GM18505 (cell line): Measurements from ENCODE around the gene FEV.

ENCODE experiments used
- ATAC-seq: cut with Tn5 transposase; IDR thresholded peaks from one replicate; pipeline ENCODE4 v1.9.1; 2021; ENCODE audit not compliant: unreplicated experiment
- POLR2A ChIP-seq: IDR thresholded peaks from 4 replicates; pipeline ENCODE4 v1.6.1; 2011; ENCODE audit warnings: borderline replicate concordance; ENCODE audit not compliant: insufficient read depth, insufficient read length; ENCODE audit errors: extremely low read depth

FEV gene

DNA sequence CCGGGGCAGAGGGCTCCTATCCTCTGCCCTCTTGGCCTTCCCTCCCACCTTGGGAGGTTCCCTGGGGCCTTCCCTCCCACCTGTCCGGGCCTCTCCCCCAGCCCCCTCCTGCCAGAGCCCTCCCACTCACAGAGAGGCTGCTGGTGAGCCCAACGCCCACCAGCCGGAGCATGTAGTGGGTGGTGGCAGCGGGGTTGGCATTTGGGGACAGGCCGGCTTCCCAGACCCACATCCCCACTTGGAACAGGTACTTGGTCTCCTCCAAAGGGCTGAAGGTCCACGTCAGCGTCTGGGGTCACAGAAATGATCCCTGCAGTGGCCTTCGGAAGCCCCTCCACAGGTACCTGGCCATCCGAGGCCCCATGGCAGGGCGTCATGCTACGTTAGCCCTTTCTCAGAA is 37.1 kb upstream of the FEV start:
- no peak for ATAC-seq
- no peak for TF ChIP-seq POLR2A

DNA sequence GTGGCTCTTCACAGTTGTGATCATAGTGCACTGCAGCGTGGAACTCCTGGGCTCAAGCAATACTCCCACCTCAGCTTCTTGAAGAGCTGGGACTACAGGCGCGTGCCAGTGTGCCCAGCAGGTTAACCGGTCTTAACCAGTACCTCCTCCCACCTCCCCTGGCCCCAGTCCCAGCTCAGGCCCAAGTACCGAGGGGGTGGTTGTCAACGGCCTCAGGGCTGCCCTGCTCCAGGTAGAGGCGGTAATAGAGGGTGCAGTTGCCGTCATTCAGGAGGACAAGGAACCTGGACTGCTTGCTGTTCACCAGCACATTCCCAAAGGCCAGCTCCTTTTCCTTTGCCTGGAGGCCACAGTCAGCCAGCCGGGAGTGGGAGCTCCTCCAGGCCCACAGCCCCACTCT is 36.6 kb upstream of the FEV start:
- no peak for ATAC-seq
- no peak for TF ChIP-seq POLR2A

- ATAC-seq: no peak
- TF ChIP-seq POLR2A: no peak
These were observed 35.8 kb upstream of the FEV start for GRCh38 chr2:219020604-219021365.

- no peak for ATAC-seq
- TF ChIP-seq POLR2A: no peak
These were observed 34.5 kb upstream of the FEV start for GRCh38 chr2:219019436-219019835.

GRCh38 chr2:219018726-219019125 is 33.7 kb upstream of the FEV start:
- ATAC-seq: no peak
- TF ChIP-seq POLR2A: no peak

- no peak for TF ChIP-seq POLR2A
- no peak for ATAC-seq
These were observed 33.3 kb upstream of the FEV start for GRCh38 chr2:219018286-219018685.

DNA sequence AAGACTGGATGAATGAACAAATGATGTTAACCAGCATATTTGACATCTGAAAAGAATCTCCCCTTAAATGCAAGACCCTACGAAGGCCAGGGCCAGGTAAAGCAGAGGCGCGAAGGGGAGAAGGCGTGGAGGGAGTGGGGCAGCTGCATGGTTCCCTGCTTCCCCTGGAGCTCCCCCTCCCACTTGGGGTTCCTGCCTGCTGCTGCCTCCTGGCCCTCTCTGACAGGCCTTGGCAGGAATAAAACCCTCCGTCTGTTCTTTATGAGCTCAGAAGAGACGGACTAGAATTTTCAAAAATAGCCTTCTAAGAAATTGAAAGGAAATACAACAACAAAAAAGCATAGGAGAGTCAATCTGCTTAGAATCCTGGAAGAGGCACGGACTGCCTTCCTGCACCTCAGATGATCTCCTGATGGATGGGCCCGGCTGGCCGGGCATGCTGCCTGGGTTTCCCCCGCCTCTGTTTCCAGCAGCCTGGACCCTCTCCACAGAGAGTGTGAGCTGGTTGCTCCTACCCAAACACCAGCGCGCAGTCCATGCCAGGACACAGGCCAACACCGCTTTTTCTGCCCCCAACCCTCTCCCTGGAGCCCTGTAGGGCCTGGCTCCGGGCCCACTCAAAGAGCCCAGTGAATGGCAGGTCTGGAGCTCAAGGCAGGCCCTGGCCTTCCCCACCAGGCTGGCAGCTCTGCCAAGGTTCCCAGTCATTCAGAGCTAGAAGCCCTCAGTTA is 32.4 kb upstream of the FEV start:
- no peak for TF ChIP-seq POLR2A
- ATAC-seq: no peak

- ATAC-seq: no peak
- TF ChIP-seq POLR2A: no peak
These were observed 31.7 kb upstream of the FEV start for GRCh38 chr2:219016721-219017120.

DNA sequence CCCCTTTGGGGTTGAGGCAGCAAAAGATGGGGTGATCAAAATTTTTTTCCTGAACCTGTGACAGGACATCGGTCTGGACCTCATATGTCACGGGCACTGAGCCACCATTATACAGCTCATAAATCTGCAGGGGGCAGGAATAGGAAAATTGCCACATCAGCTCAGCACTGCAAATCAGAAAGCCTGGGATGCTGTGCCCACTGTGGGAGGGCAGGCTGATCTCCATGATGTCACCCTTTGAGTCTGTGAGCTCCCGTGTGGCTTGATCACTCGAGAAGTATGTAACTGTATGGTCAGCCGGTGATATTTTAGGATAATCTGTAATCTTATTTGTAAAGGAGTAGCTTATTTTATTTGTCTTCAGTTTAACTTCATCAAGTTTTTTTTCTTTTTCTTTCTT is 25.9 kb upstream of the FEV start:
- no peak for ATAC-seq
- TF ChIP-seq POLR2A: no peak

GRCh38 chr2:219010162-219010756 is 25.3 kb upstream of the FEV start:
- TF ChIP-seq POLR2A: no peak
- no peak for ATAC-seq

- TF ChIP-seq POLR2A: no peak
- no peak for ATAC-seq
These were observed 24.3 kb upstream of the FEV start for GRCh38 chr2:219009294-219009693.

GRCh38 chr2:219003979-219004378 is 19.0 kb upstream of the FEV start:
- TF ChIP-seq POLR2A: no peak
- ATAC-seq: no peak

DNA sequence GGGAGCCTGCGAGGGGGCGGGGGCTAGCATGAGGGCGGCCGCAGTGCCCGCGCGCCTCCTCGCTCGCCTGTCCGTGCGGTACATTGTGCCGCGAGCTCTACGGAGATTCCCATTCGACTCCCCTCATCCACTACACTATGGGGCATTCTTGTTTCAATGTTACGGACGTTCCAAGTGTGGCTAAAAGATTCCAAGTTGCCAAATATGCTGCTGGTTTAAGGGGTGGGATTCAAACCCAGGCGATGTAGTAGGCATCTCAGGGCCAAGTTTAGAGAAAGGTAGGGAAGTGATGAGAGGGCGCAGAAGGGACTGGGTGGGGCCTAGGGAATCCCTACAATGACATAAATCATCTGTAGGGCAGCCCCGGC is 18.3 kb upstream of the FEV start:
- no peak for ATAC-seq

More for the DNA sequence above, 18.3 kb upstream of the FEV start:
- no peak for TF ChIP-seq POLR2A
